GM19035 (cell line): ENCODE results near the gene RAB11FIP3.

Experiments
- ATAC-seq: cut with Tn5 transposase; IDR thresholded peaks from one replicate; pipeline ENCODE4 v1.9.1; 2021; ENCODE audit not compliant: unreplicated experiment

RAB11FIP3 gene

DNA sequence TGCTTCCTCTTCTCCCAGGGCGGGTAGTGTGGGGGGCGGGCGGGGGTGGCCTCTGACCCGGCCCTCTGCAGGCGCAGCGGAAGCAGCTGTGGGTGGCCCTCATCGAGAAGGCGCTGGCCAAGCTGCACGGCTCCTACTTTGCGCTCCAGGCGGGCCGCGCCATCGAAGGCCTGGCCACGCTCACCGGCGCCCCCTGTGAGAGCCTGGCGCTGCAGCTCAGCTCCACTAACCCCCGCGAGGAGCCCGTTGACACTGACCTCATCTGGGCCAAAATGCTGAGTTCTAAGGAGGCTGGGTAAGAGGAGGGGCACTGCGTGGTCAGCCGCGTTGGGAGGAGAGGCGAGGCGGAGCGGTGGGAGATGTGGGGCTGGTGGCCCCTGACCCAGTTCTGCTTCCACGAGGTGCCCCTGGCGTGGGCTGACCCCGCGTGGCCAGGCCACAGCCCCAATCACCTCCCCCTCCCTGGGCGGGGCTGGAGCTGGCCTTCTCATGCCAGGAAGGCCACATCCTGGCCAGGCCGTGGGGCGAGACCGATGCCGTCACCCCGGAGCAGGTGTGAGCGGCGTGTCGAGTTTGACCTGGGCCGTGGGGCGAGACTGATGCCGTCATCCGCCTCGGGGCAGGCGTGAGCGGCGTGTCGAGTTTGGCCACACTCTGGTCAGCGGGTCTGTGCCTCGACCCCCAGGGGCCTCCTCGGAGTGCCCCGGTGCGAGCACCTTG lies 124.3 kb downstream of the RAB11FIP3 start:
- ATAC-seq = no peak

- ATAC-seq = no peak
Measured at GRCh38 chr16:551210-551609, 125.8 kb downstream of the RAB11FIP3 start.

GRCh38 chr16:552171-552570 lies 126.7 kb downstream of the RAB11FIP3 start:
- no peak for ATAC-seq

DNA sequence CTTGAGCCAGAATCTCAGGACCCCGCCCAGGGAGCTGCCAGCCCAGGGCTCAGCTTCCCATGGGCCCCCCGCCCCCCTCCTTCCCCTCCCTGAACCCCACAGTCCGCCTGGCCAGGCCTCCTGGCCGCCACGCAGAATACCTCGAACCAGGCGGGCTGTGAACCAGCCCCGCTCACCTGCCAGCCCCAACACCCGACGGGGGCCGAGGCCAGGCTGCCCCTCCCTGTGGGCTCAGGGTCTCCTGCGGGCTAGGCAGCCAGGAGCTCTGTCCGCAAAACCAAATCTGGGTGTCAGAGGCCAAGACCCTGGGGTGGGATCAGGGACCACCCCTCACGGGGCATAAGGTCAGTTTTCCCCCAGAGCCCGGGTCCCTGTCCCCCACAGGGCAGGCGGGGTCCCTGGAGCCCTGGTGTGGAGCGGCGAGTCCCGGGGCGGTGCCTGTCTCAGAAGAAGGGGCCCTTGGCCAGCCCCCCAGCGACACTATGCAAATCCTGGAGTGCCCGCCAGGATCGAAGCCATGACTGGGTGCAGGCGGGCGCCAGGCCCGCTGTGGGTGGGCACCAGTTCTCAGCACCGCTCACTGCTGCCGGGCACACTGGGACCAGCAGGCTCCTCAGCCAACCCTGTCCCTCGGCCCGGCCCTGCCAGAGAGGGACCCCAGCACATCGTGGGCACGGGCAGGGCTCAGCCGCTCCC lies 128.3 kb downstream of the RAB11FIP3 start:
- no peak for ATAC-seq

DNA sequence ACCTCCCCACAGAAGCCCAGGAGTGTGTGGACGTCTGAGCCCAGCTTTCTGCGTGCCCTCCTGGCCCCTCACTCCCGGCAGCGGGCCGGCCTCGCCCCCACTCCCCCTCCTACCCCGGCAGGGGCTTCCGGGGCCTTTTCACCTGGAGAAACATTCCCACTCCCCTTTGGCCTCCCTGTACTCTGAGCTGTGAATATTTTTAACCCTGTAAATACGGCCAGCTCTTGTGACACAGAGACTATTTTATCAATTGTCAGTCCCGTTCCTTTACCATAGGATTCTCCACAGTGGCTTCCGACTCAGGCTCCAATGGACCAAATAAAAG lies 128.8 kb downstream of the RAB11FIP3 start:
- no peak for ATAC-seq

GRCh38 chr16:554640-555365 lies 129.4 kb downstream of the RAB11FIP3 start:
- ATAC-seq = no peak

GRCh38 chr16:555528-556473 lies 130.4 kb downstream of the RAB11FIP3 start:
- no peak for ATAC-seq

DNA sequence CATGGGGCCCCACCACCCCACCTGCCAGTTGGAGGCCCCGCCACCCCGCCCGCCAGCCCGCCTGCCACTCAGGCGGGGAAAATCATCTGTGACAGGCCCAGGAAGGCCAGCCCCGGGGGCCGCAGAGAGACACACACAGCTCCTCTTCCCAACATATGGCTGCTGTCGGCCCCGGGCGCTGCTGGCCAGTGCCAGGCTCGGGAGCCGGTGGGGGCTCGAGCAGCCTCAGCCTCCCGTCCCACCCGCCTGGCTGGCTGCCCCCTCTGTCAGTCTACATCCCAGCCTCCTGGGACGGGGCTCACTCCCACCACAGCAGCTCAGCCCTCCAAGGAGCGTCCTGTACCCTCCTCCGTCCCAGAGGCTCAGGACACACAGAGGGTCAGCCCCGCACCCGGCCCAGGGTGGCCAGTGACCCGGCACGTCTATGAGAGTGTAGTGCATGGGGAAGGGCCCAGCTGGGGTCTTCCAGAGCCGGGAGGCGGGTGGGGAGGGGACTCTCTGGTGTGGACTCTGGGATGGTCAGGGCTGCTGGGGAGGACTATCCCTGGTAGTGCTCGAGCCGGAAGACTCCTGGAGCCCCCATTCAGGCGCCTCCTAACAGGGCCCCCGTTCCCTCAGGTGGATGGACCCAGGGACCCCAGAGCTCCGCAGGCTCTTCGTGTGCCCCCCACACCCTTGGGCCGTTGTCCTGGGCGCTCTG lies 131.2 kb downstream of the RAB11FIP3 start:
- no peak for ATAC-seq

DNA sequence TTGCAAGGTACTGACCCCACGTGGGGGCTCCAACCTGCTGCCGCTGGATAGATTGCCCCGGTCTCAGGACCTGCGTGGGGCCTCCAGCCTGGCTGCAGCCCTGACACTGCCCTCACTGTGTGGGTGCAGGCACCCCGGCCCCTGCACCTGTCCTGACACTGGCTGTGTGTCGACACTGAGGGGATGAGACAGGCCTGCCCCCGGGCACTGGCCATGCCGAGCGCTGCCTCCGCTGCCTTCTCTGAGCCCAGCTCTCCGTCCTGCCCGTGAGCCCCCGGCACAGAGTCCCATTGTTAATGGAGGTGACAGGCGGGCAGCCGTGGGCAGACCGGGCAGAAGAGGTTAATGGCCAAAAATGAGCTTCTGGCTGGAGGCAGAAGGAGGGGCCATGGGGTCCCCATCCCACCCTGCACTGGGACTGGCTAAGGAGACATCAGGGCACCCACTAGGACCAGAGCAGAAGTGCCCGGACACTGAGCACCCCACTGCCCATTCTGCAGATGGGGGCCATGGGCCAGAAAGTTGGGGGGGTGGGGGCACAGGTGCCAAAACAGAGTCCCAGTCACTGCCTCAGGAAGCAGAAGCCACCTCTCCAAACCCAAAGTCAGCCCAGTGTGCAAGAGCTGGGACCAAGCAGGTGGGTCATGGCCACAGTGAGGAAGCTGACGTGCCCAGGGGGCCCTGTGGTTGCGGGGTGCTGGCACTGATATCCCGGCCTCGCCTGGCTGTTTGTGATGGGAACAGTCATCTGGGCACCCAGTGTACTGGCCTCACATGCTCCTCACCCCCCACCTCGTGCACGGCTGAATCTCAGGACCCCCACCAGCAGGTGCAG lies 132.2 kb downstream of the RAB11FIP3 start:
- no peak for ATAC-seq

DNA sequence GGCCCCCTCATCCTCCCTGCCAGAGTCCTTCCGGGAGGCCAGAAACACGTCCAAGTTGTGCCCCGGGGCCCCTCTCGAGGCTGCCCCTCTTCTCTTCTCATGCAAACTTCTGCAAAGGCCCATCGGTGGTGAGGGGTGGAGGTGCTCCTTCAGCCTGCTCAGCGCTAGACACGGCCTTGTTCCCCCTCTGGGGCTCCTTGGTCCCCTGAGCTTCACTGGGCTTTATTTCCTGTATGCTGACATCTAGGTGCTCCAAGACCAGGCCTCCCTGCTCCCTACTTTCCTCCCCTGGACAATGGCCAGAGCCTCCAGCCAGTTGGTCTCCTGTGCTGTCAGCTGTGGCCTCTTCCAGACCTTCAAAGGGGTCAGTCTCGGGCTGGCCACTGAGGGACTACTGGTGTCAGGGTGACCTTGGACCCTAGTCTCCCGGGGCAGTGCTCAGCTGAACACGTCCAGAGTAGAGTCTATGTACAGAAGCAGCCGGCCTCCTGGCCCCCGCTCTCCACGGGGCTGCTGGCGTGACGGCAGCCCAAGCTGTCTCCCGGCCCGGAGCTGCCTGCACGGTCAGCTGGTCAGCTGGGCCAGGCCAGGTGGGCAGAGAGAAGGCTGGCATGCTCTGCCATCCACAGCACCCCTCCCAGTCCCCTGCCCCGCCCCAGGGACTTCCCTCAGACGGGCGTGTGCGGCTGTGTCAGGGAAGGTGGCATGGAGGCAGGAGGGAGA lies 133.0 kb downstream of the RAB11FIP3 start:
- ATAC-seq = no peak

GRCh38 chr16:559021-559380 lies 133.6 kb downstream of the RAB11FIP3 start:
- ATAC-seq = no peak

DNA sequence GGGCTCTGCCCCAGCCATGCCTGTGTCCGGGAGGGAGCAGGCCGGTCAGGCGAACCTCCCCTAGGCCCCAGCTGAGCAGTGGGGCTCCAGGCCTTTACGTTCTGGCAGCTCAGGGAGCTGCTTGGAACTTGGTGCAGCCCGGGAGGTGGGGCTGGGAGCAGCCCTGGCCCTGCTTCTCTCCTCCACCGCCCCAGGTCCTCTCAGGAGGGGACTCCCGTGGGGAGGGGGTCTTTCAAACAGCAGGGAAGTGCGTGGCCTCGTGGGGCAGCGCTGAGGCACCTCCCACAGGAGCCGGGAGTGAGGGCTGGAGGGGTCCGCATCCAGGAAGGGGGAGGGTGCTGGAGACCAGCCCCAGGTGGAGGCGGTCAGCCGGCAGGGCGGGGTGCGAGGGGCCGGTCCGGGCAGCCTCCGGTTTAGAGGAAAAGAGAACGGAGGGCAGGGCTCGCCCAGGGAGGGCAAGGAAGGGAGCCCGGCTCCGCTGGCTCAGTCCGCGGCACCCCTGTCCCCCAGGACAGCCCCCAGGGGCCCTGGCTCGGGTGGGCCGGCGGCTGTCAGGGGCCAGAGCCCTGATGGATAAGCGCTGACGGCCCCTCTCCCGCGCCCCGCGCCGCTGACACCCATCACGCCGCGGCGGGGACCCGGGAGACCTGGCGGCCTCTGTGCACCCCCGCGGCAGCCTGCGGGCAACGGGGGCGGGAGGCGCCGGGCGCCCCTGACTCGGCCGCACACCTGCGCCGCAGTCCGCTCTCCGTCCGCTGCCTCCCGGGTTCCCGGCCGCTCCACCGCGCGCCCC lies 134.2 kb downstream of the RAB11FIP3 start:
- no peak for ATAC-seq

- ATAC-seq = no peak
Measured at GRCh38 chr16:560204-560700, 134.8 kb downstream of the RAB11FIP3 start, which contains the start of gene PRR35. Gene PRR35, plus strand, starts transcription at chr16:560394. Its CDS starts 2,901 bp downstream, at chr16:563295.

DNA sequence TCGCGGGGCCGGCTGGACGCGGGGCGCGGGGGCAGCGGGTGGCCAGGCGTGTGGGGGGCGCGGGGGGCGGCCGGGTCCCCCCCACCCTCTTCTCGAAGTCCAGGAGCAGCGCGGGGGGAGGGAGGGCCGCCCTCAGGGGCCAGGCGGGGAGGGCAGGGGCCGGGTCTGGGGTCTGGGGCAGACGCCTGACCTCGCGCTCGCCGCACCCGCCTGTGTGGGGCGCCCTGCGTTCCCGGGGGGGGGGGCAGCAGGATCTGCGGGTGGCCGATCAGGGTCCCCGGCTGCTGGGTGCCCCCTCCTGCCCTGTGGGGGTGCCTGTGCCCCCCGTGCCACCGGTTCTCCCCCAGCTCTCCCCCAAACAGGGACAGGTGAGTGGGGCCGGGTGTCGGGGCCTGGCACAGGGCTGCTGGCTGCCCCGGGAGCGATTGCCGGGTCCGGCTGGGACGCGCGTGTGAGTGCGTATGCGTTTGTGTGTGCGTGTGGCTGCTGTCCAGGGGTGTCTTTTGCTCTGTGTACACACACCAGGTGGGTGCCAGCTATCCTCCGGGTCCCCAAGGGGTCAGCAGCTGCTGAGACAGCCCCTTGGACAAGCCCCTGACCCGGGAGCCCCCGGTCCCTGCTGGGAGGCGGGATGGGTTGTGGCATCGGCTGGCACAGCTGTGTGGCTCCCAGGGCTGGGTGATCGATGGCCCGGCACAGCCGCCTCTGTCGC lies 135.4 kb downstream of the RAB11FIP3 start:
- no peak for ATAC-seq

- no peak for ATAC-seq
Measured at GRCh38 chr16:561413-561794, 136.0 kb downstream of the RAB11FIP3 start.

GRCh38 chr16:561957-562938 lies 136.8 kb downstream of the RAB11FIP3 start:
- ATAC-seq = no peak
